ENCODE results near the gene DGKI.

Gene DGKI

DNA sequence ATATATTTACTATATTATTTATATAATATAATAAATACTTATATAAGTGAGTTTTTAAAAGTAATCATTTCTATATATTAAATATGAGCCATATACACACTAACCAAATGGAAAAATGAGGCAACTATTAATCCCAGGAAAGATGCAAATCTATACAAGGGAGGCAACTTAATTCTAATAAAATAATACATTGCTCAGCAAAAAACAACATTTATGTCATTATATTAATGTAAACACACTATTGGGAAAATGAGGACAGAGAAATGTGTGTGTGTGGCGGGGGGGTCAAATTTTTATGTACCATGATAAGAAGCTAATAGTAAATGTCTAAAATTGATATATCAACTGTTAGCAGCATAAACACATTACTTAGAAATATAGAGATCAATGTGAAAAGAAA lies 23.3 kb upstream of the DGKI start:
- TF ChIP-seq, protein P1, sequence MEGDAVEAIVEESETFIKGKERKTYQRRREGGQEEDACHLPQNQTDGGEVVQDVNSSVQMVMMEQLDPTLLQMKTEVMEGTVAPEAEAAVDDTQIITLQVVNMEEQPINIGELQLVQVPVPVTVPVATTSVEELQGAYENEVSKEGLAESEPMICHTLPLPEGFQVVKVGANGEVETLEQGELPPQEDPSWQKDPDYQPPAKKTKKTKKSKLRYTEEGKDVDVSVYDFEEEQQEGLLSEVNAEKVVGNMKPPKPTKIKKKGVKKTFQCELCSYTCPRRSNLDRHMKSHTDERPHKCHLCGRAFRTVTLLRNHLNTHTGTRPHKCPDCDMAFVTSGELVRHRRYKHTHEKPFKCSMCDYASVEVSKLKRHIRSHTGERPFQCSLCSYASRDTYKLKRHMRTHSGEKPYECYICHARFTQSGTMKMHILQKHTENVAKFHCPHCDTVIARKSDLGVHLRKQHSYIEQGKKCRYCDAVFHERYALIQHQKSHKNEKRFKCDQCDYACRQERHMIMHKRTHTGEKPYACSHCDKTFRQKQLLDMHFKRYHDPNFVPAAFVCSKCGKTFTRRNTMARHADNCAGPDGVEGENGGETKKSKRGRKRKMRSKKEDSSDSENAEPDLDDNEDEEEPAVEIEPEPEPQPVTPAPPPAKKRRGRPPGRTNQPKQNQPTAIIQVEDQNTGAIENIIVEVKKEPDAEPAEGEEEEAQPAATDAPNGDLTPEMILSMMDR (IDR thresholded peaks at IDR 0.05) = no peak

DNA sequence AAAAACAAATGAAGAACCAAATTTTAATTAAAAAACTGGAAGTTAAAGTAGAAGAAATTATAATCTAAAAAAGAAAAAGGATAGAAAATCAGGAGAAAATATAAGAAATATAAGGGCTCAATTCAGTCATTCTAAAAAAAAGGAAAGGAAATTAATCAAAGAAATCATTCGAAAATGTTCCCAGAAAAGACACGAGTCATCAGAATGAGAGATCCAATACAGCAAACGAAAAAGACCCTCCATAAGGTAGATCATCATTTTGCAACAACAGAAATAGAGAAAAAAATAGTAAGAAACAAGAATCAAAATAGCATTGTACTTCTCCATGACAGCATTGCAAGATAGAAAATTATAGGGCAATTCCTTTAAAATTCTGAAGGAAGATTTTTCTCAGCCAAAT lies 22.5 kb upstream of the DGKI start:
- TF ChIP-seq, protein P1 (IDR thresholded peaks at IDR 0.05) = no peak

DNA sequence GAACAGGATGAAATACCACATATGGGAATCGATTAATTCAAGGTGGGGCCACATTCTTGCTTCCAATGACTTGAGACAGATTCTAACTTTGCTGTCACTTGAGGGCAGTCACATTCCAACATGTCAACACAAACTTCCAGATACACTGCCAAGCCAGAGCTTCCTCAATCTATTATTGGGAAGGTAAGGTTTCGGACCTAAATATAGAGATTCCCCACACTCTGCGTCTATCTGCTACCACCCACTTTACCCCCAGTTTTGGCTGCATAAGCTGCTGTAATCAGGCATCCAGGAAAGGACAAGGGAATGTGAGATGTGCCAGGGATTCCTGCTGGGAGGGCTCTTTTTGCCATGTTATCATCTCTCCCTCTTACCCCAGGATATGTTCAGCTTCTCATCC lies 20.5 kb upstream of the DGKI start:
- TF ChIP-seq, protein P1 (IDR thresholded peaks at IDR 0.05) = no peak

DNA sequence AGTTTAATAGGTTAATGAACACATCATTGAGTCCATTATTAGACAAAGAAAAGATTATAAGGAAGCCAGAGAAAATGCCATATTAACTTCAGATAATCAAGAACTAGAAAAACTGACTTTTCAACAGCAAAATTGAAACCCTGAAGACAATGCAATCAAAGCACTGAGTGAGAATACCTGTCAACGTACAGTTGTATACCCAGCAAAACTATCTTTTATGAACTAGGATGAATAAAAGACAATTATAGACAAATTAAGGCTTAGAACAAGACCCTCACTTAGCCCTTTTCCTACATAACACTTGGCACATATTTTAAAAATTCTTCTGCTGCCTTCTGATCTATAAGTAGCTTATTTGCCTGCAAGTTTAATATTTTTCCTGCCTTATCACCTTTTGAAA lies 19.0 kb upstream of the DGKI start:
- TF ChIP-seq, protein P1 (IDR thresholded peaks at IDR 0.05) = no peak

DNA sequence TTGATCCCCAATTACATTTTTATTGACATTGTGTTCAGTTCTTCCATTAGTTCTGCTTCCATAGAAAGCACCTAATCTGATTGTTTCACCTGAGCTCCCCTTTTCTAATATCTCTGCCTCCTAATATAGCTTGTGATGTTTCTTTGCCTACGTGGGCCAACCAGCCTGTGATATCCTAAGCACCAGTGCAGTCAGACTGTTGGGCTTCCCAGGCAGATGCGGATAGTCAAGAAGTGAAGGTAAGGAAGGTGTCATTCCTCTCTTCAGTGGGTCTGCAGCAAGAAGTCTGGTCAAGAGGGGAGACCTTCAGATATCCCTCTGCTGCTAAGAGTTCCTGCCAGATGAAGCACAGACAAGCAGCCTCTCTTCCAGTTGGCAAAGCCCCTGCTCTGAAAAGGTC lies 16.2 kb upstream of the DGKI start:
- TF ChIP-seq, protein P1 (IDR thresholded peaks at IDR 0.05) = no peak

DNA sequence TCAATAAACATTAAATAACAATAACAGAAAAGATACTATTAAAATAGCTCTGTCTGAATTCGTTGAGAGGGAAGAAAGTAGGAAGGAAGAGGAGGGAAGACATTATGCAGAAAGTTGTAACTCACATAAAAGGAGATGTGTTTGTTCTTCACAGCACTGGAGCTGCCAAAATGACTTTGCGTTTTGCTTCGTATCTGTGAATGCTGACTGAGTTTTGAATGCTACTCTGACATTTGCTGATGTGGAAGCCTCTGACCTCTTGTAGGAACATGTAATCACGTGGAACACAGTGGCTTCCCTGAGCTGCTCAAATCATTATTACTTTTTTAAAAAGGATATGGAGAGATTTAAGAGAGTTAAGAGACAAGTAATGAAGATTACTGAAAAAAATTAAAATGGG lies 15.6 kb upstream of the DGKI start:
- TF ChIP-seq, protein P1 (IDR thresholded peaks at IDR 0.05) = no peak

DNA sequence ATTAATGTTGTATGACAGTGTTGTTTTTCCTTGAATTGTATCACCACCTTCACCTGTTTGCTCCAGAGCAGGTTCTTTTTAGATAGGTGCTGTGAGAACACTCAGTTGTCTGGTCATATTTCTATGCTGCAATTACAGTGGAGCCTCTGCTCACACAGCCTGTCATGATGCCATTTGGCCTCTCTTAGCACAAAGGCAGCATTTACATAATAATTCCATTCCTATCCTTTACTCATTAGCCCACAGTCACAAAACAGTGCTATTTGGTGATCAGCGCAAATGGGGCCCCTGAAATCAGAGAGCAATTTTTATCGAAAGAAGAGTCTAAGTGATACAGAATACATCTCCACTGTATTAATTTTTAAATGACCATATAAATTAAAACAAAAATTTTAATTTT lies 13.8 kb upstream of the DGKI start:
- TF ChIP-seq, protein P1 (IDR thresholded peaks at IDR 0.05) = no peak

DNA sequence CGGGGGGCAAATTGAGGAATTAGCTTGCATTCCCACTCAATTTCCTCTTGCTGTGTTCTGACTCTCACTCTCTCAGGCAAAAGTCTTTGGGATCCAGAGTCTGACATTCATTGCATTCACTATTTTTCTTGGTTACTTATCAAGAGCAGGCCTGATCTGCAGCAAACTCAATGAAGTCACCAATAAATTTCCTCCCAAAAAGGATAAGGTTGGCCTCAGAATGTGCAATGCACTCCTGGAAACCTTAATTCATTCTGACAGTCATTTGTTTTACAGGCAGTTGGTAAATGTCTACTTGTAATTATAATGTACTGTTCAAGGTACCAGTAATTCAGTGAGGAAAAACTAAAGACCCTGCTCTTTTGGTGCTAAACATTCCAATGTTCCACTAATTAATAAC lies 6.3 kb upstream of the DGKI start:
- TF ChIP-seq, protein P1 (IDR thresholded peaks at IDR 0.05) = no peak

Data from LNCAP (cell line).